Measurements from ENCODE around the gene HIPK2. TPM values are rescaled to one million over a fixed set of nuclear protein-coding genes. Genes with fewer than 3 reads are reported as not detected.
A peak's percentile ranks its signal among the peaks of the same experiment; 100 is the strongest.

HIPK2 gene
- total RNA-seq, 1 experiment from 2014 or later, result 64.3 TPM

- H3K4me3 Mint-ChIP-seq (ENCODE audit: unreplicated experiment), result no peak overlapping the region
- intact Hi-C loops (cut with micrococcal nuclease), result loop anchor here (2.0 to 10.0 kb wide), 3 partner anchors 56 to 348 kb away; no protein-coding TSS in a partner anchor
- TF ChIP-seq CTCF (IDR thresholded peaks at IDR 0.05; ENCODE audit: unreplicated experiment), result no peak
- peak overlapping the region; percentile 43 for H3K27ac Mint-ChIP-seq (ENCODE audit: low read depth, unreplicated experiment)
- peaks cover 26% of the 10 kb centered on the region for H3K4me1 Mint-ChIP-seq (ENCODE audit: insufficient read depth, unreplicated experiment)
- peaks cover 23% of the 10 kb centered on the region for H3K36me3 Mint-ChIP-seq (ENCODE audit: insufficient read depth, unreplicated experiment)
- DNase-seq (ENCODE audit: unreplicated experiment), result no peak
- no peaks in the 10 kb centered on the region for H3K9me3 Mint-ChIP-seq (ENCODE audit: unreplicated experiment)
- BruUV-seq (replicated peaks), result no TSS peak
- ChIA-PET CTCF (interaction anchor here (0.6 to 12.8 kb wide), 34 partner anchors 10 to 408 kb away, joined by 3 to 179 read pairs (median 6); partner anchors contain the start of gene HIPK2), POLR2A (interaction anchor here (1.1 to 2.1 kb wide), 5 partner anchors 80 to 358 kb away, joined by 3 to 10 read pairs (median 4); partner anchors contain the start of gene HIPK2)
- no peaks in the 10 kb centered on the region for H3K27me3 Mint-ChIP-seq (ENCODE audit: insufficient read depth, unreplicated experiment)
Measured at GRCh38 chr7:139647085-139647484, 130.7 kb downstream of the HIPK2 start.

DNA sequence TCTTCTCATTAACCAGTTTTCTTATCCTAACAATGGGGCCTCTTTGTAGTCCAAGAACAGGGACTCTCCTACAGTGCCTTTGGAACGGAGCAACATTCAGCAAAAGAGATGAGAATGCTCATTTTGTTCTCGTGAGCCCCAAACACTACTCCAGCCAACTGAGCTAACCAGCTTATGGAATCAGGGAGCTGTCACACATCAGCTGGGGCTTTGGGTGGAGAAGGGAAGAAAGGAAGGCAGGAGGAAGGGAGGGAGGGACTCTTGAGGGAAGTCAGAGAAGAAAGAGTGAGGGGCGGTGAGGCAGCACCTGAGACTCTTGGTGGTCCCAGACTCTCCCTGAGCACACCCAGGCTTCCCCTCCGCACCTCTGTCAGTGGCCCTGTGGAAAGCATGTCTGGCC is 131.2 kb downstream of the HIPK2 start:
- no TSS peak for BruUV-seq (replicated peaks)
- H3K27me3 Mint-ChIP-seq (ENCODE audit: insufficient read depth, unreplicated experiment), result no peaks in the 10 kb centered on the region
- no peaks in the 10 kb centered on the region for H3K9me3 Mint-ChIP-seq (ENCODE audit: unreplicated experiment)
- POLR2A ChIA-PET, result interaction anchor here (1.1 to 2.1 kb wide), 5 partner anchors 81 to 359 kb away, joined by 3 to 10 read pairs (median 3); partner anchors contain the start of gene HIPK2
- no peak overlapping the region for H3K4me3 Mint-ChIP-seq (ENCODE audit: unreplicated experiment)
- peaks cover 27% of the 10 kb centered on the region for H3K4me1 Mint-ChIP-seq (ENCODE audit: insufficient read depth, unreplicated experiment)
- CTCF ChIA-PET, result interaction anchor here (0.6 to 12.8 kb wide), 45 partner anchors 9 to 714 kb away, joined by 3 to 179 read pairs (median 4); partner anchors contain the start of gene HIPK2
- peak overlapping the region; percentile 43 for H3K27ac Mint-ChIP-seq (ENCODE audit: low read depth, unreplicated experiment)
- peaks cover 28% of the 10 kb centered on the region for H3K36me3 Mint-ChIP-seq (ENCODE audit: insufficient read depth, unreplicated experiment)
- intact Hi-C loops (cut with micrococcal nuclease), result loop anchor here (1.0 to 10.0 kb wide), 5 partner anchors 56 to 356 kb away; no protein-coding TSS in a partner anchor
- TF ChIP-seq CTCF (IDR thresholded peaks at IDR 0.05; ENCODE audit: unreplicated experiment), result no peak
- DNase-seq (ENCODE audit: unreplicated experiment), result no peak

DNA sequence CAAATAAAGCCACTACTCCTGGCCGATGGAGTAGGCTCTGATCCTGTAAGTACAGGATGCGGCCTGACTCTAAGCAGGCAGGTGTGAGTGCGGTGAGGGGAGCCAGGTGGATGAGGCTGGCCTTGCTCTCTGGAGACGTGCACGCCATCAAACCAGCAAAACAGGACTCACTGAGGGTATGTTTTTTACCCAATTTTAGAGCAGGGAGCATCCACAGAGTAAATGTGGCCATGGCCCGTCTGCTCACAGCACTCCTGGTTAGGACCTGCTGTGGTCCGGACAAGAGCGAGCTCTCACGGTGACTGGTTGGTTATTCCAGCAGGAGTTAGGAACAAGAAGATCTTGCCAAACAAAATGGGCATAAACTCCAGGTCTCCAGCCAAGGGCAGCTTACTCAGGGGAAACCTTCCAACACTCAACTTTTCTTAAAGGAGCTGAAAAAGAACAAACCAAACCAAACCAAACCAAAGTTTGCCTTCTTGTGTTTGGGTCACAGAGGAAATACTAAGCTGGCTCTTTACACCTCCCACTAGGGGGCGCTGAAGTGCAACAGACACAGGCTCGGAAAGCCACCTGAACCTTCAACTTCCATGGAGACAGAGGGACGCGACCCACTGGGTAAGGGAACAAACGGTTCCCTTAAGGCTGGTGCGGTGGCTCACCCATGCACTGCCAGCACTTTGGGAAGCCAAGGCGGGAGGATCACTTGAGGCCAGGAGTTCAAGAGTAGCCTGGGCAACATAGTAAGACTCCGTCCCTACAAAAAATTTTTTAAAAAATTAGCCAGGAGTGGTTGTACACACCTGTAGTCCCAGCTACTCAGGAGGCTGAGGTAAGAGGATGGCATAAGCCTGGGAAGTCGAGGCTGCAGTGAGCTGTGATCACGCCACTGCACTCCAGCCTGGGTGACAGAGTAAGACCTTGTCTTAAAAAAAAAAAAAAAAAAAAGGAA is 131.9 kb downstream of the HIPK2 start:
- POLR2A ChIA-PET, result interaction anchor here (0.7 to 2.1 kb wide), 5 partner anchors 12 to 355 kb away, joined by 3 to 10 read pairs (median 3); no protein-coding TSS in a partner anchor
- no TSS peak for BruUV-seq (replicated peaks)
- CTCF ChIA-PET, result interaction anchor here (0.5 to 12.8 kb wide), 62 partner anchors 9 to 715 kb away, joined by 3 to 179 read pairs (median 4); partner anchors contain the start of gene HIPK2

More for the DNA sequence above, 131.9 kb downstream of the HIPK2 start:
- H3K4me1 Mint-ChIP-seq (ENCODE audit: insufficient read depth, unreplicated experiment), result peaks cover 21% of the 10 kb centered on the region
- DNase-seq (ENCODE audit: unreplicated experiment), result peak; percentile 93
- H3K27ac Mint-ChIP-seq (ENCODE audit: low read depth, unreplicated experiment), result peak overlapping the region; percentile 43
- peaks cover 32% of the 10 kb centered on the region for H3K36me3 Mint-ChIP-seq (ENCODE audit: insufficient read depth, unreplicated experiment)
- no peaks in the 10 kb centered on the region for H3K9me3 Mint-ChIP-seq (ENCODE audit: unreplicated experiment)
- intact Hi-C loops (cut with micrococcal nuclease), result loop anchor here (1.0 to 10.0 kb wide), 5 partner anchors 57 to 356 kb away; no protein-coding TSS in a partner anchor
- no peaks in the 10 kb centered on the region for H3K27me3 Mint-ChIP-seq (ENCODE audit: insufficient read depth, unreplicated experiment)
- TF ChIP-seq CTCF (IDR thresholded peaks at IDR 0.05; ENCODE audit: unreplicated experiment), result peak; percentile 93
- H3K4me3 Mint-ChIP-seq (ENCODE audit: unreplicated experiment), result no peak overlapping the region
